Left ventricle myocardium inferior (tissue), 1 donor: ENCODE measurements around the gene MYLK3. TPM values are rescaled to one million over a fixed set of nuclear protein-coding genes. Genes with fewer than 3 reads are reported as not detected.

Experiments
- DNase-seq: peaks from one replicate; pipeline ENCODE4 v3.0.0-alpha.2; 2020
- H3K27ac ChIP-seq: fragments of 200-600 bp; replicated peaks from 2 replicates; pipeline ENCODE4 v1.8.0; 2021
- H3K27me3 ChIP-seq: fragments of 200-600 bp; 2 replicates; pipeline ENCODE4 v1.8.0; 2021; ENCODE audit warnings: low read depth
- H3K36me3 ChIP-seq: fragments of 200-600 bp; 2 replicates; pipeline ENCODE4 v1.8.0; 2021
- H3K4me1 ChIP-seq: fragments of 200-600 bp; 2 replicates; pipeline ENCODE4 v1.8.0; 2021
- H3K4me3 ChIP-seq: fragments of 200-600 bp; 2 replicates; pipeline ENCODE4 v1.8.0; 2021; ENCODE audit warnings: mild to moderate bottlenecking, moderate library complexity
- H3K9me3 ChIP-seq: fragments of 200-600 bp; replicated peaks from 2 replicates; pipeline ENCODE4 v1.8.0; 2021
- CTCF ChIP-seq: fragments of 200-600 bp; IDR thresholded peaks from 2 replicates; pipeline ENCODE4 v1.8.0; 2021; ENCODE audit warnings: antibody characterized with exemption, mild to moderate bottlenecking, borderline replicate concordance
- intact Hi-C: fragments of 100-400 bp; cut with micrococcal nuclease; formaldehyde crosslinking; loops from one replicate; pipeline ENCODE4 v1.11.0; 2022
- total RNA-seq: library from RNA; stranded (reverse); fragmentation: NEBNext Ultra II Directional; extraction: Animal tissue kit (Norgen Biotek cat#: 25700); gene quantifications from one replicate; pipeline ENCODE4 v1.2.1, GENCODE V29; 2021
- donor health status: DM: no; HTN: yes; CAD: no; lungs with severe emphysema.

Gene MYLK3
- total RNA-seq, 1 donor from 2014 or later = 256 TPM

GRCh38 chr16:46730126-46730525 is 18.0 kb downstream of the MYLK3 start:
- Histone ChIP-seq H3K4me3 (no peak overlapping the region), H3K27ac (peak overlapping the region; percentile 79), H3K4me1 (peaks cover 69% of the 10 kb centered on the region), H3K9me3 (no peaks in the 10 kb centered on the region), H3K36me3 (peaks cover 46% of the 10 kb centered on the region), H3K27me3 (no peaks in the 10 kb centered on the region)
- TF ChIP-seq CTCF = no peak
- no peak for DNase-seq
- intact Hi-C loops = no loop called here

- no peak for DNase-seq
- Histone ChIP-seq H3K36me3 (peaks cover 52% of the 10 kb centered on the region), H3K9me3 (no peaks in the 10 kb centered on the region), H3K4me3 (no peak overlapping the region), H3K27me3 (no peaks in the 10 kb centered on the region), H3K27ac (peak overlapping the region; percentile 64), H3K4me1 (peaks cover 68% of the 10 kb centered on the region)
- intact Hi-C loops = no loop called here
- TF ChIP-seq CTCF = no peak
These were observed 18.7 kb downstream of the MYLK3 start for GRCh38 chr16:46729326-46729995.

- Histone ChIP-seq H3K27ac (peak overlapping the region; percentile 64), H3K4me3 (no peak overlapping the region), H3K4me1 (peaks cover 61% of the 10 kb centered on the region), H3K27me3 (no peaks in the 10 kb centered on the region), H3K9me3 (no peaks in the 10 kb centered on the region), H3K36me3 (peaks cover 53% of the 10 kb centered on the region)
- no peak for DNase-seq
- intact Hi-C loops = no loop called here
- TF ChIP-seq CTCF = no peak
These were observed 19.3 kb downstream of the MYLK3 start for GRCh38 chr16:46728806-46729205.

- H3K9me3 ChIP-seq = no peaks in the 10 kb centered on the region
- DNase-seq = no peak
- no peak for TF ChIP-seq CTCF
- peaks cover 62% of the 10 kb centered on the region for H3K36me3 ChIP-seq
- no peak overlapping the region for H3K4me3 ChIP-seq
- intact Hi-C loops = no loop called here
- H3K27ac ChIP-seq = peak overlapping the region; percentile 64
- H3K27me3 ChIP-seq = no peaks in the 10 kb centered on the region
- H3K4me1 ChIP-seq = peaks cover 50% of the 10 kb centered on the region
These were observed 20.5 kb downstream of the MYLK3 start for GRCh38 chr16:46727630-46728029.

GRCh38 chr16:46727184-46727583 is 21.0 kb downstream of the MYLK3 start:
- Histone ChIP-seq H3K27me3 (no peaks in the 10 kb centered on the region), H3K9me3 (no peaks in the 10 kb centered on the region), H3K27ac (peak overlapping the region; percentile 64), H3K36me3 (peaks cover 62% of the 10 kb centered on the region), H3K4me3 (no peak overlapping the region), H3K4me1 (peaks cover 45% of the 10 kb centered on the region)
- TF ChIP-seq CTCF = no peak
- DNase-seq = no peak
- intact Hi-C loops = no loop called here
